HAP-1 (cell line): ENCODE data around the gene COL13A1.

Source experiments
- DNase-seq, 2 experiments: peaks; one replicate each; pipeline ENCODE4 v3.0.0-alpha.2; 2016 to 2020; ENCODE audit warnings: low spot score in 2 of 2
- H3K27me3 ChIP-seq: fragments of 250-450 bp; sonication (Bioruptor Pico); 2 replicates; pipeline ENCODE4 v1.5.1; 2020; ENCODE audit warnings: low read depth, mild to moderate bottlenecking, moderate library complexity
- H3K36me3 ChIP-seq: fragments of 250-450 bp; sonication (Bioruptor Pico); replicated peaks from 2 replicates; pipeline ENCODE4 v1.5.1; 2020; ENCODE audit warnings: mild to moderate bottlenecking
- H3K4me1 ChIP-seq: fragments of 250-450 bp; sonication (Bioruptor Pico); 2 replicates; pipeline ENCODE4 v1.5.1; 2020; ENCODE audit warnings: mild to moderate bottlenecking
- H3K4me3 ChIP-seq: fragments of 250-450 bp; sonication (Bioruptor Pico); 2 replicates; pipeline ENCODE4 v1.5.1; 2020; ENCODE audit warnings: mild to moderate bottlenecking, moderate library complexity
- H3K9me3 ChIP-seq: fragments of 250-450 bp; sonication (Bioruptor Pico); 2 replicates; pipeline ENCODE4 v1.5.1; 2020; ENCODE audit warnings: mild to moderate bottlenecking, moderate library complexity
- in situ Hi-C: fragments of 300-500 bp; cut with MboI; formaldehyde crosslinking; loops from 3 replicates; pipeline ENCODE4 v1.14.3; 2020; ENCODE audit warnings: low sequenced_read_pairs, inconsistent platforms, mixed read lengths

COL13A1 gene

GRCh38 chr10:69837261-69837660 lies 35.6 kb downstream of the COL13A1 start:
- H3K4me3 ChIP-seq: no peak overlapping the region
- no peaks in the 10 kb centered on the region for H3K36me3 ChIP-seq
- in situ Hi-C loops: no loop called here
- DNase-seq: no peak
- H3K27me3 ChIP-seq: peaks cover 20% of the 10 kb centered on the region; the same call in 1 of the 2 replicates
- peaks cover 6% of the 10 kb centered on the region for H3K4me1 ChIP-seq
- H3K9me3 ChIP-seq: no peaks in the 10 kb centered on the region

- DNase-seq: no peak
- H3K4me1 ChIP-seq: peaks cover 6% of the 10 kb centered on the region
- no peaks in the 10 kb centered on the region for H3K9me3 ChIP-seq
- H3K4me3 ChIP-seq: no peak overlapping the region
- no peaks in the 10 kb centered on the region for H3K36me3 ChIP-seq
- in situ Hi-C loops: no loop called here
- H3K27me3 ChIP-seq: peaks cover 18% of the 10 kb centered on the region; the same call in 1 of the 2 replicates
Observed at GRCh38 chr10:69838418-69838817, 36.7 kb downstream of the COL13A1 start.

DNA sequence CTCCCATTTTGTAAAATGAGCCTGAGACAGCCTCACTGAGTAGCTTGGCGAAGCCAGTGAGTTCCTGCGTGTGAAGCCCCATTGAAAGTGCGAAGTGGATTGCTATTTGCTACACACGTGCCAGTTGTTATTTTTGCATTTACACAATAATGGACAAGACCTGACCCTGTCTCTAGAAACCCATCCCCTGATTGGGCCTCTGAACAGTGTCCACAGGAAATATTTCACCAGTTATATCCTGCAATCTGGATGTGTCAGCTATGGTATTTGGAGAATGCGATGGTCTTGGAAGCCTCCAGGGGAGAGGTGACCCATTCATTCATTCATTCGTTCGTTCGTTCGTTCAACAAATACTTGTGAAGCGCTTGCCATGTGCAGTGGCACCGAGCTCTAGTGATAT lies 37.1 kb downstream of the COL13A1 start:
- in situ Hi-C loops: no loop called here
- no peak overlapping the region for H3K4me3 ChIP-seq
- DNase-seq: peak; percentile 36 to 37
- peaks cover 6% of the 10 kb centered on the region for H3K4me1 ChIP-seq
- peaks cover 18% of the 10 kb centered on the region; the same call in 1 of the 2 replicates for H3K27me3 ChIP-seq
- H3K36me3 ChIP-seq: no peaks in the 10 kb centered on the region
- no peaks in the 10 kb centered on the region for H3K9me3 ChIP-seq

DNA sequence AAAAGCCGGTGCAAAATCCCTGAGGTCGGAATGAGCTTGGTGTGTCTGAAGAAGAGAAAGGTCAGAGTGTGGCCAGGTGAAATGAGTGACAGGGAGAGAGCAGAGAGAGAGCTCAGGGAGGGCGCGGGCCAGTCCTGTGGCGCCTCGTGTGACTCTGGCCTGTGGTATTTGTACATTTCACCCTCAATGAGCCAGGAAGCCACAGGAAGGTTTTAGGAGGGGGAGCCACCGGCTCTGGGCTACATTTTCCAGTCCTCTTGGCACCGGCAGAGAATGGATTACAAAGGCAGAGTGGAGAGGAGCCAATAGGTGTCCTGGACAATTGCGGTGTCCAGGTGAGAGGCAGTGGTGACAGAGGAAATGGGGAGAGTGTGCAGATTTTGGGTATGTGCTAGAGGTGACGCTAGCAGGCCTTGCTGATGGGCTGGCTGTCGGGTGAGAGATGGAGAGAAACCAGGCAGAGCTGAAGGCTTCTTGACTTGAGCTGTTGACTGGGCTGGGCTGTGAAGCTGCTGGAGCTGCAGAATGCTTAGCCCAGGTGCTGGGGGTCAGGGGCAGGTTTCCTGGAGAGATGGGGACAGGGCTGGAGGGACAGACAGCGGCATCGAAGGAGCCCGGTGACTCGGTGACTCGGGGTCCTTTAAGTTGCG lies 38.1 kb downstream of the COL13A1 start:
- Histone ChIP-seq H3K4me1 (peaks cover 6% of the 10 kb centered on the region), H3K36me3 (no peaks in the 10 kb centered on the region), H3K27me3 (peaks cover 16% of the 10 kb centered on the region; the same call in 1 of the 2 replicates), H3K4me3 (no peak overlapping the region), H3K9me3 (no peaks in the 10 kb centered on the region)
- in situ Hi-C loops: no loop called here
- no peak for DNase-seq

GRCh38 chr10:69840773-69841172 lies 39.1 kb downstream of the COL13A1 start:
- in situ Hi-C loops: no loop called here
- peaks cover 9% of the 10 kb centered on the region; the same call in 1 of the 2 replicates for H3K27me3 ChIP-seq
- no peaks in the 10 kb centered on the region for H3K9me3 ChIP-seq
- H3K4me1 ChIP-seq: peaks cover 6% of the 10 kb centered on the region
- H3K36me3 ChIP-seq: no peaks in the 10 kb centered on the region
- no peak for DNase-seq
- no peak overlapping the region for H3K4me3 ChIP-seq

DNA sequence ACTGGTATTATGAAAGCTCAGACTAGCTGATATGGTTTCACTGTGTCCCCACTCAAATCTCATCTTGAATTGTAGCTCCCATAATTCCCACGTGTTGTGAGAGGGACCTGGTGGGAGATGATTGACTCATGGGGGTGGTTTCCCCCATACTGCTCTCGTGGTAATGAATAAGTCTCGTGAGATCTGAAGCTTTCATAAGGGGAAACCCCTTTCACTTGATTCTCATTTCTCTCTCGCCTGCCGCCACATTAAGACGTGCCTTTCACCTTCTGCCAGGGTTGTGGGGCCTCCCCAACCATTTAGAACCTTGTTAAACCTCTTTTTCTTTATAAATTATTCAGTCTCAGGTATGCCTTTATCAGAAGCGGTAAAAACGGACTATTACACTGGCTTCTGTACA lies 40.3 kb downstream of the COL13A1 start:
- in situ Hi-C loops: no loop called here
- H3K4me3 ChIP-seq: no peak overlapping the region
- H3K9me3 ChIP-seq: no peaks in the 10 kb centered on the region
- no peaks in the 10 kb centered on the region for H3K36me3 ChIP-seq
- H3K27me3 ChIP-seq: no peaks in the 10 kb centered on the region
- no peak for DNase-seq
- H3K4me1 ChIP-seq: peaks cover 6% of the 10 kb centered on the region

DNA sequence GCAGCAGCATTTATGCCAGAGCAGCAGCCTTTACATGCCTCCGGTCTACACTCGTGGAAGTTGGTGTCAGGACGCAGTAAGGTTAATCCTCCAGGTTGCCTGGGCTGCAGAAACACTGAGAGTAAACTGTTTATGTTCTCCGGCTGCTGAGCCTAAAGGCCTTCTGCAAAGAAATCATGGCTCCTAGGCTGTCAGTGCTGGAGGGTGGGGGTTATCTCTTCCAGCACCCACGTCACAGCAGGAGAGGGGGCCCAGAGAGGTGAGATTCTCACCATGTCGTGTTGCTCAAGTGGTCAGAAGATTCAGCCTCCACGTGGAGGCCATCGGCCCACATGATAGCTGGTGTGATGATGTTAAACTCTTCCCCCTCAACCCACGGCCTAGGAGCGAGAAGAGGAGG lies 41.2 kb downstream of the COL13A1 start:
- Histone ChIP-seq H3K9me3 (no peaks in the 10 kb centered on the region), H3K27me3 (no peaks in the 10 kb centered on the region), H3K36me3 (no peaks in the 10 kb centered on the region), H3K4me1 (peaks cover 6% of the 10 kb centered on the region), H3K4me3 (no peak overlapping the region)
- DNase-seq: no peak
- in situ Hi-C loops: no loop called here

GRCh38 chr10:69843923-69844322 lies 42.2 kb downstream of the COL13A1 start:
- DNase-seq: no peak
- in situ Hi-C loops: no loop called here
- no peaks in the 10 kb centered on the region for H3K9me3 ChIP-seq
- H3K27me3 ChIP-seq: no peaks in the 10 kb centered on the region
- no peaks in the 10 kb centered on the region for H3K36me3 ChIP-seq
- H3K4me1 ChIP-seq: peaks cover 3% of the 10 kb centered on the region
- no peak overlapping the region for H3K4me3 ChIP-seq

GRCh38 chr10:69844698-69845097 lies 43.0 kb downstream of the COL13A1 start:
- H3K4me1 ChIP-seq: no peaks in the 10 kb centered on the region
- no peak for DNase-seq
- in situ Hi-C loops: no loop called here

GRCh38 chr10:69845574-69846292 lies 44.0 kb downstream of the COL13A1 start:
- no peak for DNase-seq
- Histone ChIP-seq H3K4me1 (no peaks in the 10 kb centered on the region), H3K27me3 (no peaks in the 10 kb centered on the region), H3K36me3 (no peaks in the 10 kb centered on the region), H3K4me3 (no peak overlapping the region), H3K9me3 (no peaks in the 10 kb centered on the region)
- in situ Hi-C loops: no loop called here

More at GRCh38 chr10:69844698-69845097, 43.0 kb downstream of the COL13A1 start:
- Histone ChIP-seq H3K4me3 (no peak overlapping the region), H3K36me3 (no peaks in the 10 kb centered on the region), H3K9me3 (no peaks in the 10 kb centered on the region), H3K27me3 (no peaks in the 10 kb centered on the region)

- H3K36me3 ChIP-seq: no peaks in the 10 kb centered on the region
- no peaks in the 10 kb centered on the region for H3K9me3 ChIP-seq
- in situ Hi-C loops: no loop called here
- no peaks in the 10 kb centered on the region for H3K4me1 ChIP-seq
- H3K27me3 ChIP-seq: no peaks in the 10 kb centered on the region
- no peak overlapping the region for H3K4me3 ChIP-seq
- no peak for DNase-seq
Observed at GRCh38 chr10:69846293-69846921, 44.7 kb downstream of the COL13A1 start.

DNA sequence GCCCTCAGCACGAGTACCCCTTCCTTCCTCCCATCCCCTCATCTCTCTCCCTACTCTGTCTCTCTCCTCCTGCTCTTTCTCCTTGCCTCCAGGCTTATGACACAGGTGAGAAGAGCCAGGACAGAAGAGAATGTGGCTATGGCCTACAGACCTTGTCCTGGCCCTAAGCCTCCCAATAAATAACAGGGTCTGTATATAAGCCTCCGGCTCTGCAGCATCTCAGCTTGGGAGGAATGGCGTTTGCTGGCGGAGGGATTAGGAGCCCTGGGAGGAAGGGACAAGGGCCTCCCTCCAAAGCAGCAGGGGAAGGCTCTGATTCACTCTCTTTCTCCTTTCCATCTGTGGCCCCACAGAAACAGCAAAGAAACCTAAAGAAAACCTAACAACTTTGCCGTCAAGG lies 45.8 kb downstream of the COL13A1 start:
- Histone ChIP-seq H3K9me3 (no peaks in the 10 kb centered on the region), H3K27me3 (no peaks in the 10 kb centered on the region), H3K4me1 (no peaks in the 10 kb centered on the region), H3K36me3 (no peaks in the 10 kb centered on the region), H3K4me3 (no peak overlapping the region)
- in situ Hi-C loops: no loop called here
- DNase-seq: no peak

- Histone ChIP-seq H3K4me1 (no peaks in the 10 kb centered on the region), H3K4me3 (no peak overlapping the region), H3K27me3 (no peaks in the 10 kb centered on the region), H3K36me3 (no peaks in the 10 kb centered on the region), H3K9me3 (no peaks in the 10 kb centered on the region)
- DNase-seq: no peak
- in situ Hi-C loops: no loop called here
Observed at GRCh38 chr10:69847883-69848282, 46.2 kb downstream of the COL13A1 start.

GRCh38 chr10:69848454-69848853 lies 46.7 kb downstream of the COL13A1 start:
- no peaks in the 10 kb centered on the region for H3K27me3 ChIP-seq
- no peaks in the 10 kb centered on the region for H3K9me3 ChIP-seq
- no peaks in the 10 kb centered on the region for H3K36me3 ChIP-seq
- H3K4me1 ChIP-seq: no peaks in the 10 kb centered on the region
- no peak overlapping the region for H3K4me3 ChIP-seq
- in situ Hi-C loops: no loop called here
- DNase-seq: no peak
